HL-60/S4 (cell line): ENCODE measurements around the gene CNTN5.

Source experiments
- in situ Hi-C: fragments of 300-500 bp; cut with MboI; formaldehyde crosslinking; loops from 2 replicates; pipeline ENCODE4 v1.14.3; 2022; ENCODE audit warnings: low sequenced_read_pairs

CNTN5 gene

DNA sequence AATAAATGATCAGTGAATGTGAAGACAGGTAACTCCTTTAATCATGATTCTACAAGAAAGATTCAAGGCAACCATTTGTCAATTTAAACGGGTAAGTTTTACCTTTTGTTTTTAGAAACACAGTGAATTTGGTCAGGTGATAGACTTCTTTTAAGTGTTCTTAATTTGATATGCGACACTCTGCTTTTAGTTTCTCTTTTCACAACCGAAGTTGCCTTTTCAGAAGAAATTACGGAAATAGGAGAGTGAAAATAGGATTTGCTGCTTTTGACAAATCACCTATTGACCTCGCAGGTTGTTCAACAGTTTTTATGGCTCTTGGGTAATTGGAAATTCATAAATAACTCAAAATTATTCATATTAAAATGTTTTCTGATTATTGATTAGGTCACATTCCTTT lies 142.1 kb downstream of the CNTN5 start:
- in situ Hi-C loops: no loop called here

DNA sequence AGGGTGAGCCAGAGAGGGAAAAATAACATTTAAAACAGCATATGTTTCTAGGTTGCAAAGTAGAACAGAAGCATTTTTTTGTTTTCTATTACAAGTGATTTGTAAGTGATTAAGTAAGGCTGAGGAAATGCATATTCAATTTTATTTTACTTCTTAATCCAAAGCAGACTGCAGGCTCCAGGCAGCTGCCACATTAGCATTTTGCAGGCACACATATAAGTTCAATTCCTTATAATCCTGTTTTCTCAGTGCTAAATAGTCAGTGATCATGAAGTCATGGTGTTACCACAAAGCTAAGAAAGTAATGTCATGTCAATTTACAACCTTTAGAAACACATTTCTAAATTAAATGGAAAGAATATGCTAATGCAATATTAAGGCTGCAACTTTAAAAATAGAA lies 149.8 kb downstream of the CNTN5 start:
- in situ Hi-C loops: no loop called here

DNA sequence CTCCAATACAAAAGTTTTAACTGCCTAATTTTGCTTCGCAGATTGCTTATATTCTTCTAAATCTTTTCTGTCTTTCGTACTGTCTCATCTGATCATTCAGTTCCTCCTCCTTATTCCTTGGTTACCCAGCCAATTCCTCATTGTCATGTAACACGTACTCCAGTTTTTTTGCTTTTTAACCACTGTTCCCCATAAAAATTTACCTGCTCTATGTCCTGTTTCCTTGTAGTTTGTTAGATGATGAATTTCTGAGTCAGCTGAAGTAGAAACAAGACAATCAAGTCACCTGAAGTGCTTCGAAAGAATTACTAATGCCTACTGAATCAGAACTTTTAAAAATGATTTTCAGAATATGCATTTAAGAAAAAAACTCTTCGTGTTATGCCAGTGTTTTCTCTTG lies 150.6 kb downstream of the CNTN5 start:
- in situ Hi-C loops: no loop called here

DNA sequence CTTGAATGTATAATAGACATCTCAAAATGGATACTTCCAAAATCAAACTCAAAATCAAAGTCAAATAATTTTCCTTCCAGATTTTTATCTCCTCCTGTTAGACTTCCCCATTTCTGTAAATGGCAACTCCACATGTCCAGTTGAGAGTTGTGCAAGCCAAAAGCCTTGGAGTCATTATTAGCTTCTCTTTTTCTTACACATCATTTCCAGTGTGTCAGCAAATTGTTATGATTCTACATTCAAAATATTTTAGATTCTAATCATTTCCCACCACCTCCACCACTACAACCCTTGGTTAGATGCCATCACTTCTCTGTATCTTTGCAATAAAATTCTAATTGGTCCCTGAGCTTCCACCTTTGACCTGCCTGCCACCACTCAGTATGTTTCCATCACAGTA lies 155.7 kb downstream of the CNTN5 start:
- in situ Hi-C loops: no loop called here

DNA sequence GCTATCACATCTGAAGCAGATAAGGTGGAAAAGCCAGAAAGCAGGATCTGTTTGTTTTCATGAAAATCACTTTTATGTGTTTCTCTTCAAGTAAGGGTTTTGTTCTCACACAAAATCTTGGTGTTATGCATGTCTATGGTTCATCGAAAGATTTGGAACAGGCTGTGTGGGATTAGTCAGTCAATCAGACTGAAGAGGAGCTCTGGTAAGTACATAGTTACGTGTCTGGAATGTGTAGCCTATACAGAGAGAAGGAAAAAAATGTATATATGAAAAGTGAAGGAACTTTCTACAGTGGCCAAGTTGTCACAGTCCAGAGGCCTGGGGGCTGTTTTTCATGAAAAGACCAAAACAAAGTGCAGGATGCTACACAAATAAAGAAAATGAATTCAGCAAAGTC lies 156.7 kb downstream of the CNTN5 start:
- in situ Hi-C loops: no loop called here

DNA sequence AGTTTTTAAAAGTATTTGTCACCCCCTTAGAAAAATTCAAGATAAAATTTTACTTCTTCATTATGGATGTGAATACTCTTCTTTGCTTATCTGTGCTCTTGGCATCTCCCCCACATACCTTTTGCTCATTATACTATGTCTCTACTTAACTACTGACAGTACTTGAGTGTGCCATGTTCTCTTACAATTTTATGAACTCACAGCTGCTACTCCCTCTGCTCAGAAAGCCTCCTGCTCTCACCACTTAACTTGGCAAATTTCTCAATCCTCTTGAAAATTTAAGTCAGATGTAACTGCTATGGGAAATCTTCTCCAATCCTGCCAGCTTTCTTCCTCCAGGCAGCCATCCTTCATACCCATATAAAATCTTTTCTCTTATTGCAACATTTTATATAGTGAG lies 163.4 kb downstream of the CNTN5 start:
- in situ Hi-C loops: no loop called here

DNA sequence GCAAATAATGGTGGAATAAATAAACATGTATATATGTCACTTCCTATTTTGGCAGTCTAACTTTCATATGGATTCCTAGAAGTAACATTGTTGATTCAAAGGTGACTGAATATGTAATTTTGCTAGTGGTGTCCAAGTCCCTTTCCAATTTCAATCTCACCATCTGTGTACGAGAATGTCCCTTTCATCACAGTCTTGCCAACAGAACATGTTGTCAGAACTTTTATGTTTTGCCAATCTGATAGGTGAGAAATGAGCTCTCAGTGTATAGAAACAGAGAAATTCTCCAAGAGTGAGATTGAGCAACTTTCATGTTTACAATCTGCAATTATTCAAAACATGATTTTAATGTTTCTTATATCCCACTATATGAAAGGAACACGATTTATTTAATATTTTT lies 167.5 kb downstream of the CNTN5 start:
- in situ Hi-C loops: no loop called here

DNA sequence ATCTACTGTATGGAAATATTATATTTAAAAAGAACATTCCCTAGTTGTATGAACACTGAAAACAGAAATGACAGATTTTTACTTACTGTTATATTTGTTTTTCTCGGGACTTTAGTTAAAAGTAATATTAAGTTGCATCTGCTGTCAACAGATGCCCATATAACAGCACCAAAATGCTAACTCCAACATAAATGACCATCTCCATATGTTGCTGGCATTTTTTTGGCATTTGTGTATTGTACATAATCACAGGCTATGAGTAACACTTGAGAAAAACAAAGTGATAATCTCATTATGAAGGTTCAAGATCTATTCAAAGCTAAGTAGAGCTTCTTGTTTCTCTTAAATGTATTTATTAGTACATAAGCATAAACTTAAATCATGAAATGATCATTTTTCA lies 172.0 kb downstream of the CNTN5 start:
- in situ Hi-C loops: no loop called here

DNA sequence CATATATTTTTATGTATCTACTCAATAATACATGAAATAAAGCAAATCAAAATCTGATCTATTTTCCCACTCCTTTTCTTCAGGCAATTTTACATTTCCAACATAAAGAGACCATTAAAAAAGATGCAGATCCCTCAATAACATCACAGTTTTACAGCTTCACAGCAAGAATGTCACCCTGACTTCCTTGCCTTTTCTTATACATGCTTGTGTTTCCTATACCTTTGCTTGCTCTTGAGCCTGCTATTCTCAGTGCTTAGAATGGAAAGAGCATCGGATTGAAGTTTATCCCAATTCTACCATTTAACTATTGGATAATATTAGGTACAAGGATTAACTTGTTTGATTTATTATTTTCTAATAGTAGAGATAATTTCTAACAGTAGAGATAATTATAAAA lies 176.7 kb downstream of the CNTN5 start:
- in situ Hi-C loops: no loop called here

DNA sequence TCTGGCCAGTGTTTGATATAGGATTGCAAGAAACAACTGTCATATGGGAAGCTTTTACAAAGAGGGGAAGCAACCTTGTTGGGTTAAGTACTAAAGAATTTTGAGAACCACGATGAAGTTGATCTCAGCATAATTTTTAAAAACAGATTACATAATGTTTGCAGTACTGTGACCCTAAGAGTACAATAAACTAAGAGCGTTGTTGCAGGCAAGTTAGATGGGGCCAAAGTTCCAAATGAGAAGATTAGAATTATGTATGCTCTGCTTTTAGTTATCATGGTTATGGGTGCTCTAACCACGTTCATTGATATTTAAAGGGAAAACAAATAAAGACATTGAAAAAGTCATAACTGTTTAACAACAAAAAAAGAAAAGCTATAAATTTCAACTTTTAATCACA lies 177.5 kb downstream of the CNTN5 start:
- in situ Hi-C loops: no loop called here

DNA sequence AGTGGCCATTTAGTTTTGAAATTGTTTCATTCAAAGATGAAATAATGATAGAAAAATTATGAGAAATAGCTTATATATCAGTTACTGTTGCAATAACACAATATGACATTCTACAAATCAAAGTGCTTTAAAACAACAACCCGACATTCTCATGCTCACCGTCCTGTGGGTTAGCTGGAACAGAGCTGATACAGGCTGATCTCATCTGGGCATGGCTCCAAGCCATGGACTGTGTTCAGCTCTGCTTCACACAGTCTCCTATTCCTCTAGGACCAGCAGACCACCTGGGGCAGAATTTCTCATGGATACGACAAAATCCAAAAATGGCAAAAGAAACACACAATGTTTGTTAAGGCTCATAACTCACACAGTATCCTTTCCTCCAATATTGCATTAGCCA lies 178.6 kb downstream of the CNTN5 start:
- in situ Hi-C loops: no loop called here

DNA sequence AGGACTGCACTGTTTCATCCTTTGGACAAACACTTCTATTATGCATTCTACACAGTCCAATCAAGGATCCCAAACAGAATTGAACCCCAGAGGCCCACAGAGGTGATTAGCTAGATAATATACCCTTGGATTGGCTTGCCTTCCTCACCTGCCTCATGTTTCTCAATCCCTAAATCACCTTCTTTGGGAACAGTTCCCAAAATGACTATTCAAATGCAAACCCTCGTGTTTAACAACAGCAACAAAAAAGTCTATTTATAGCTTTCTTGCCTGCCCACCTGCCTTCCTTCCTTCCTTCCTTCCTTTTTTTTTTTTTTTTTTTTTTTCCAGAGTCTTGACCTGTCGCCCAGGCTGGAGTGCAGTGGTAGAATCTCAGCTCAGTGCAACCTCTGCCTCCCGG lies 180.0 kb downstream of the CNTN5 start:
- in situ Hi-C loops: no loop called here

DNA sequence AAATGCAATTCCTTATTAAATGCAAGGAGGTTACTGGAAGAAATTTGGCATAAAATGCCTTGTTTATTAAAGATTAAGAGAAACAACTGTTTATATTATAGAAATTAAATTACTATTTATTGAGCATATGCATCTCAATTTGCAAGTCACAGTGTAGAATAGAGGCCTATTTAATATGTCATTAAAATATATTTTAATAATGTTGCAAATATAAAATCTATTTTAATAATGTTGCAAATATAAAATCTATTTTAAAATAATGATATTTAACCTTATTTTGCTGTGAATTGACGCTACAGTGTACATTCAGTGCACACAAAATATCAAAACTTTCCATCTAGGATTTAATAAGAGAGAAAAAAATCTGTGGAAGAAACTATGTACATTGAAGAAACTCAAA lies 188.1 kb downstream of the CNTN5 start:
- in situ Hi-C loops: no loop called here

DNA sequence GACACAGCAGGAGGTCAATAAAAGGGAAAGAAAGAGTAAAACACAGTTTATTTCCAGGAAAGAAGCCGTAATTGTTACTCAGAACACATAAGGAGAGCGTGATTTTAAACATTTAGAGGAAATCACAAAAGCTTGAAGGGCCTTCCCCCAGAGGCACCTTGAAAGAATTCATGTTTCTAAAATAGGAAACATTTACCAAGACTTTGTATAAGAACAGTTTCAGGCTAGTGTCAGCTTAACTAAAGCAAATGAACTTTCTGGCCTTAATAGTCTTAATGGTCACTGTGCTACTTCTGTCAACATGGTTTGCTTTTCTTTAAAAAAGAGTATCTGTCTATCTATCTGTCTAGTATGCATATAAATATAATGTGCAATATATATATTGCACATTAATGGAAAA lies 208.8 kb downstream of the CNTN5 start:
- in situ Hi-C loops: no loop called here

DNA sequence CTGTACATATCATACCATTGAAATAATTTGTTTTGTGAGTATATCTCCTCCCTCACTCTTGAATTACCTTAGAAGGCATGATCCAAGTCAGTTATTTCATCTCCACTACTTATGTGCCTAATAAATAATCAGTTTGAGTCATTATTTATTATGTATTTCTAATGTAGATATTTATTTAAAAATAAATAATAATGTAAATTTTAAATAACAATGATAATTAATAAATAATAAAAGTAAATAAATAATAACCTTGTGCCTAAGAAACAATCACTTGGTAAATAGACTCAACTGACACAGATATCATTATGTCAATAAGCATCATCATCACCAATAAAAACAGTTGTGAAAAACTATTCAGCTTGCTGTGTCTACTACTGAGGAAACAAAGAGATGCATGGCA lies 213.8 kb downstream of the CNTN5 start:
- in situ Hi-C loops: no loop called here

DNA sequence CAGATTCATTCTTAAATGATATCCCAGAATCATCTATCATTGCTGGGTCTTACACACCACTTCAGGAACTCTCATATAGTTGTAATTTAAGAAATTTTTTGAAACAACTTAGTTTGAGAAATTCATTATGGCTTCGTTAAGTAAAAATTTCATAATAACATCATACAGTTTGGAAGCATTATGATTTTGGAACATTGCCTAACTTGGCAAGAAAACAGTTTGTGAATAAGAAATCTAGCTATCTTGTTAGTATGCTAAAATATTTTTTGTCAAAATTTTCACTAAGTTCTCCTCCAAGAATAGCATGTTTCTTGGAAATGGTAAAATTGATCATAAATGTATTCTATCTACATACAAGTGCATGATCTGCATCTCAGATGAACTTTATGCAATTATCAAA lies 217.7 kb downstream of the CNTN5 start:
- in situ Hi-C loops: no loop called here

DNA sequence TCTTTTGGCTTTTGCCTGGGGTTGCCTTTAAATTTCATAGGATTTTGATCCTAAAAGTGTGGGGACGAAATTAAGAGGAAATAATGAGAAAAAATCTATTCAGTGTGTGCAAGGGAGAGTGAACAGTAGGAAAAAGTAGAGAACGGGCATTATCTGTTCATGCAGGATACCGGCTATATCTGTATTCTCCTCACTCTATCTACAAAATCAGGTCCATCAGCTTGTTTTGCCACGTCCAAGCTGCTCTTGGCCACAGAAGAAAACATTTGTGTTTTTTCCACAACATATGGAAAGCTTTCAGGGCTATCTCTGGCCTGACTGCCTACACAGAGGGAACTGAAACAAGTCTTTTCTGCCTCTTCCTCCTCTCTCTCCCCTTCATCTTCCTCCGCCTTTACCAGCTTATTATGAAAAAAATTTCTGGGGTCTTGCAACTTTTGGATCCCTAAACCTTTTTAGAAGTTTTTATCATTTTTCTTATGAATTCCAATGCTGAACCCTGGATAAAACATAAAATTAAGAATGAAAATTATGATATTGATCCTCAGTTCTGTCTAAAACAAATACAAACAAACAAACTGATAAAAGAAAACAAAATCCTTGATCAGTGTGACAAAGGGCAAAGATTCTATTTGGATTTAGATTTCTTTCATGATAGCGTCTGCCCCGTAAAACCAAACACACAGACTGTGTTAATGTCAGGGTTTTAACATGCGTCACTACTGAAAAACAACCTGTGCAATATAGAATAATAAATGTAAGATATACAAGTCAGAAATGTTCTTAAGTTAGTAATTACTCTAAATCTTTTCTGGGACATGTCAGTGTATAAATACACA lies 219.7 kb downstream of the CNTN5 start:
- in situ Hi-C loops: no loop called here

DNA sequence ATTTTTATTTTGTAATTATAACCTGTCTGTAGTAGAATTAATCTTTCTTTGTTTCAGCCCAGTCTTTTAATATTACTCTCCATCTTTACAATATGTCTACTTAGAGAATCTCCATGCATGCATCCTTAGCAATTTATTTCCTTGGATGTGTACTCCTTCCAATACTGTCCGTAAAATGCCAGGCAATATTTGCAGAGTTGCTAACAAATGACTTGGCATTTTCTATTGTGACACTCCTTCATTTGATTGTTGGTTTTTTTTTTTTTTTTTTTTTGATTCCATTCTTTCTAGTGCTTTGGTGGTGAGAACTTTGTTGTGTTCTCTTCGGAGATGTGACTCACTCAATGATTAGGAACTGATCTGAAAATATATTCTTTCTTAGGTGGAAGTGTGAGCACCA lies 220.3 kb downstream of the CNTN5 start:
- in situ Hi-C loops: no loop called here

DNA sequence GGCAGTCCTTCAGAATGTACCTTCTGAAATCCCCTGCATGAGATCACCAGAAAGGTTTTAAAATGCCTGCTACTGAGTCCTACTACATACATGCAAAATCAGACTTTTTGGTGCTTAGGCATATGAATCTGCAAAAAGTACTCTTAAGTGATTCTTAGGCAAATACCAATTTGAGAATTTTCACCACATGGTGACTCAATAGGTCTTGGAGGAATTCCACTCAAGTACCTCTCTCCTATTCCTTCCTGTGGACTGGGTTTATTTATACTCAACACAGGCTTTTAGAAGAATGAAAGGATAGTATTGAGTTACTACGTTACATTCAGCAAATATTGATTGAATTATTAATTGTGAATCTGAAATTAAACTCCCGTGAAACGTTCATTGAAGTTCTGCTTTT lies 223.9 kb downstream of the CNTN5 start:
- in situ Hi-C loops: no loop called here

DNA sequence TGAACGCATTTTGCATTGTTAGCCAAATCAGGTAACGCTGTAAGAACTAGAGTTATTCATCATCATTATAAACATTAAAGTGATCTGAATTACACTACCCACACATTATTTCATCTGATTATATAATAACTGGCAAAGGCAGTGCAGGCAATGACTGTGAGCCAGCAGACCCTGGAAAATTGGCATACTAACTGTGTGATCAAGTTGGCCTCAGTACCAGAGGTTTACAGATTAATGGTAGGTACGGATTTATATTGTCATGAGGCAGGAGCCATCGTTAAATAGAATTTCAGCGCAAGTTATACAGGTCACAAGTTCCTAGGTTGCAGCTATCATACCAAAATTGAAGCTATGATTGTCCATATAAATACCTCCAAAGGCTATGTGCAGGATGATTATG lies 225.4 kb downstream of the CNTN5 start:
- in situ Hi-C loops: no loop called here

DNA sequence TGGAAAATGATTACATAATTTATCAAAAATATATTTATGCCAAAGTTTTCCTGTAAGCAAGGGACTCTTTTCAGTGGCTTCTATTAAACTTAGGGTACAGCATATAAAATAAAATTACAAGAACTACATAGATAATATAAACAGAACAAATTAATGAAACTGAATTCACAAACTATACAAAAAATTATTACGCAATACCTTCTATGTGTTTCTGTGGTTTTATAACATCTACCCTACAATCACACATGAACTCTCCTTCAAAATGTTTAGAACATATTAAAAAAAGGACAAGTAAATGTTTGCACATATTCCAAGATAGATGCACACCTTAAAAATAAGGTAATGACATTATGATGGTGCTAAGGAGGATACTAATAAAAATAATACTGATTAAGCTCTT lies 235.9 kb downstream of the CNTN5 start:
- in situ Hi-C loops: no loop called here

DNA sequence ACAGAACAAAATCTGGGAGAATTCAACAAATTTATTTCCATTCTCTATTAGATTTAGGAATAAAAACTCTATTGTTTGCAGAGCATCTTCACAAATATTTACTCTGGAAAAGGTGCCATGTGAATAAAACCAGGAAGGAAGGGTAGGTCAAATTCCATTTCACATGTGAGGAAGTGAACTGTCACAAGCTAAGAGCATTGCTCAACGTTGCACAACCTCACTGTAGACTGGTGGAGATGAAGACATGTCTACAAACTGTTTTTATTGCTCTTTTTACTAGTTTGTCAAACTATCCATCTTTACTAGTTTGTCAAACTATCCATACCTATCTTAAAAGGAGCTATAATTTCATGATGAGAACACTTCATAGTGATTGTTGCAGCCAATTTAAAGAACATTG lies 236.4 kb downstream of the CNTN5 start:
- in situ Hi-C loops: no loop called here

DNA sequence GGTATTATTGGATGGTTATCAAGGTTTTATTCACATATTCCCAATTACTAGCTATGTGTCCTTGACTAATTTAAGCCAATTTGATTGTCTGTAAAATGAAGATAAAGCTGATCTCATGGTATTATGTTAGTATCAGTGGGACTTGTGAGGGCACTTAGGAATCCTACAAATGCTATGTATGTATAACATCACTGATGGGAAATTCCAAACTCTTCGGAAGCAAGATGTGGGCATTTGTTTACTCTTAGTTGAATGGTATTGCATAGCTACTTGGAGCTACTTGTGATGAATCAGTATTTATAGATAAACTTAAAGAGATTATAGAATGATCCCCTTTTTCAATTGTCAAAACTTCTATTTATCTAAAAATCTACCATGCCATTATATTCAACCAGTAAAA lies 239.9 kb downstream of the CNTN5 start:
- in situ Hi-C loops: no loop called here
